Thoracic aorta (tissue), 2 donors: ENCODE results near the gene PIN4. TPM values are rescaled to one million over a fixed set of nuclear protein-coding genes. Genes with fewer than 3 reads are reported as not detected.

Experiments used
- ATAC-seq: fragments of 150-250 bp; one replicate; pipeline ENCODE4 v1.8.0; 2017; ENCODE audit warnings: low read depth; ENCODE audit not compliant: insufficient number of reproducible peaks, low FRiP score
- DNase-seq: peaks from one replicate; pipeline ENCODE4 v3.0.0-alpha.2; 2020; ENCODE audit warnings: low spot score
- H3K27ac ChIP-seq, 2 donors: fragments of 200-600 bp; sonication (generic); 1 replicate in 1 of 2; 2 replicates in 1 of 2; pipeline ENCODE4 v1.5.1; 2016; ENCODE audit warnings: mild to moderate bottlenecking in 2 of 2, moderate library complexity in 2 of 2
- H3K27me3 ChIP-seq: fragments of 200-600 bp; sonication (generic); replicated peaks from 2 replicates; pipeline ENCODE4 v1.6.0; 2016; ENCODE audit warnings: mild to moderate bottlenecking; ENCODE audit not compliant: insufficient read depth
- H3K36me3 ChIP-seq: fragments of 200-600 bp; sonication (generic); one replicate; pipeline ENCODE4 v1.5.1; 2016
- H3K4me1 ChIP-seq, 2 donors: fragments of 200-600 bp; sonication (generic); 1 replicate in 1 of 2; 2 replicates in 1 of 2; pipeline versions ENCODE4 v1.5.1 to v1.6.0; 2016; ENCODE audit warnings: low read depth in 2 of 2, mild to moderate bottlenecking in 1 of 2; ENCODE audit not compliant: control insufficient read depth in 1 of 2
- H3K4me3 ChIP-seq: fragments of 200-600 bp; sonication (generic); 2 replicates; pipeline ENCODE4 v1.5.1; 2016; ENCODE audit warnings: mild to moderate bottlenecking
- H3K9me3 ChIP-seq: fragments of 200-600 bp; sonication (generic); 2 replicates; pipeline ENCODE4 v1.5.1; 2016
- total RNA-seq, 2 donors: library from RNA; depleted of rRNA; stranded (reverse); fragments of >200 nt; gene quantifications; one replicate each; pipeline versions ENCODE4 v1.1.0 to v1.2.3, GENCODE V29; 2016
- TF ChIP-seq, protein P1 (sequence below): fragments of 200-600 bp; sonication (generic); IDR thresholded peaks from one replicate; pipeline ENCODE4 v1.5.1; 2019; ENCODE audit warnings: antibody characterized with exemption

PIN4 gene
- total RNA-seq, 2 donors from 2014 or later: 3.9 to 5.6 TPM

DNA sequence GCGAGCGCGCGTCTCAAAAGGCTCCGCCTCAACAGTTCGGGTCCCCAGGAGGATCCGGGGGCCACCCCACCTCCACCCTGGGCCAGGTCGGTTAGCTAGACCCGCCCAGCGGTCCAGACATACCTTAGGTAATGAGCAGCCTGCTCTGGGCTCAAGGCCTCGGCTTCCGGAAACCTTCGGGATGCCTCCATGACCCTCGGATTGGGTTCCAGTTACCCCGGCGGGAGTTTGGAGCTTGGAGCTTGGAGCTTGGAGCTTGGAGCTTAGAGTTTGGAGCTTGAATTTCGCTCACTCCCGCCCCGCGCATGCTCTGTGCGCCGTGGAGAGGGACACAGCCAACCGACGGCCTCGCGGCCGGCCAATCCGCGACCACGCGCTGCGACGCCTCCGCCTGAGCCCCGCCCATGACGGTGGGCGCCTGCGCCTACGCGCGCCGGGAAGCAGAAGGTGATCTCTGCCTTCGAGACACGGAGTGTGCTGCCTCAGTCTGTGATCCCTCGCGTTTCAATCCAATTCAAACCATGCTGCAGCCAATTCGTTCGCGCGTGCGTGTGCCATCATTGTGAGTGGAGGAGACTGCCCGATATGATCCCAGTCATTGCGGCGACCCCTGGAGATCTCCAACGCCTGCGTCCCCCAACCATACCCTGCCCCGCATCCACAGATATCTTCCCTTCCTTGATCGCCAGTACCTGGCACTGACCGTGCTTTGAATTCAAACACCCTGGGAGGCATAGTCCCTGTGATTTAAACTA is 57.3 kb downstream of the PIN4 start, which contains the start of gene ERCC6L:
ERCC6L (minus strand) TSS at position 307 of the 755 bp plus-strand sequence; CDS start at position 191, 116 bp downstream.
- H3K36me3 ChIP-seq: no peaks in the 10 kb centered on the region
- peak within 1 kb of the TSS; percentile 65 for H3K4me3 ChIP-seq
- TF ChIP-seq, protein P1, sequence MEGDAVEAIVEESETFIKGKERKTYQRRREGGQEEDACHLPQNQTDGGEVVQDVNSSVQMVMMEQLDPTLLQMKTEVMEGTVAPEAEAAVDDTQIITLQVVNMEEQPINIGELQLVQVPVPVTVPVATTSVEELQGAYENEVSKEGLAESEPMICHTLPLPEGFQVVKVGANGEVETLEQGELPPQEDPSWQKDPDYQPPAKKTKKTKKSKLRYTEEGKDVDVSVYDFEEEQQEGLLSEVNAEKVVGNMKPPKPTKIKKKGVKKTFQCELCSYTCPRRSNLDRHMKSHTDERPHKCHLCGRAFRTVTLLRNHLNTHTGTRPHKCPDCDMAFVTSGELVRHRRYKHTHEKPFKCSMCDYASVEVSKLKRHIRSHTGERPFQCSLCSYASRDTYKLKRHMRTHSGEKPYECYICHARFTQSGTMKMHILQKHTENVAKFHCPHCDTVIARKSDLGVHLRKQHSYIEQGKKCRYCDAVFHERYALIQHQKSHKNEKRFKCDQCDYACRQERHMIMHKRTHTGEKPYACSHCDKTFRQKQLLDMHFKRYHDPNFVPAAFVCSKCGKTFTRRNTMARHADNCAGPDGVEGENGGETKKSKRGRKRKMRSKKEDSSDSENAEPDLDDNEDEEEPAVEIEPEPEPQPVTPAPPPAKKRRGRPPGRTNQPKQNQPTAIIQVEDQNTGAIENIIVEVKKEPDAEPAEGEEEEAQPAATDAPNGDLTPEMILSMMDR: no peak
- peak within 1 kb of the TSS in 1 of 2 donors; percentile 30 for H3K27ac ChIP-seq
- H3K9me3 ChIP-seq: no peaks in the 10 kb centered on the region
- DNase-seq: peak; percentile 38
- no peak for ATAC-seq
- H3K27me3 ChIP-seq: no peaks in the 10 kb centered on the region
- no peaks in the 10 kb centered on the region for H3K4me1 ChIP-seq

DNA sequence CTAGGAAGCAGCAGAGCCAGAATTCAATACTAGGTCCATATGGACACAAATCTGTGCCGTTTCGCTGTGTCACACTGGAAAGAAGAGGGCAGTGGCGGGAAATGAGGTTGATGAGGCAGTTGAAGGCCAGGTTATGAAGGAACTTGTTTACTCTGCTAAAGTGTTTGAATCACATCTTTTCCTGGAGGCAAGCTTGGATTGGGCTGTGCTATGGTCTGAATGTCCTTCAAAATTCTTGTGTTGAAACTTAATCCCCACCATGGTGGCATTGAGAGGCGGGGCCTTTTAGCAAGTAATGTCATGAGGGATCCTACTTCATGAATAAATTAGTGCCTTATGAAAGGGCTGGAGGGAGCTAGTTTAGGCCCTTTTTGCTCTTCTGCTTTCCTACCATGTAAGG is 59.4 kb downstream of the PIN4 start:
- Histone ChIP-seq H3K9me3 (no peaks in the 10 kb centered on the region), H3K36me3 (no peaks in the 10 kb centered on the region), H3K4me1 (no peaks in the 10 kb centered on the region), H3K27me3 (no peaks in the 10 kb centered on the region), H3K27ac (no peak overlapping the region), H3K4me3 (no peak overlapping the region)
- no peak for ATAC-seq
- TF ChIP-seq, protein P1: no peak
- no peak for DNase-seq

DNA sequence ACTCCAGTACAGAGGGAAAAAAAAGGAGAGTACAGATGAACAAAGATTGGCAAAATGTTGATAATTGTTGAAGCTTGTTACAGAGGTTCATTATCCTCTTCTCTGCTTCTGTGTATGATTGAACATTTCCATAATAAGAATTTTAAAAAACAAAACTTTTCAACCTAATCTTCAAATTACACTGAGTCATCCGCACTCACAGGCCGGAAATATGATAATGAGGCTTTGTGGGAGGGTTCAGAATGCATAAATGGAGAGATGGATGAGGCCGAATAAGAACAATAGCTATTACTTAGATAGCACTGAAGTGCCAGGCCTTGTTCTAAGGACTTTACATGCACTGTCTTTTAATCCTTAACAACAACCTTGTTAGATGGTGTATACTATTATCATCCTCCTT is 61.9 kb downstream of the PIN4 start:
- Histone ChIP-seq H3K27me3 (no peaks in the 10 kb centered on the region), H3K4me3 (no peak overlapping the region), H3K4me1 (no peaks in the 10 kb centered on the region), H3K9me3 (no peaks in the 10 kb centered on the region), H3K27ac (no peak overlapping the region), H3K36me3 (no peaks in the 10 kb centered on the region)
- DNase-seq (no peak), ATAC-seq (no peak)
- TF ChIP-seq, protein P1: no peak

DNA sequence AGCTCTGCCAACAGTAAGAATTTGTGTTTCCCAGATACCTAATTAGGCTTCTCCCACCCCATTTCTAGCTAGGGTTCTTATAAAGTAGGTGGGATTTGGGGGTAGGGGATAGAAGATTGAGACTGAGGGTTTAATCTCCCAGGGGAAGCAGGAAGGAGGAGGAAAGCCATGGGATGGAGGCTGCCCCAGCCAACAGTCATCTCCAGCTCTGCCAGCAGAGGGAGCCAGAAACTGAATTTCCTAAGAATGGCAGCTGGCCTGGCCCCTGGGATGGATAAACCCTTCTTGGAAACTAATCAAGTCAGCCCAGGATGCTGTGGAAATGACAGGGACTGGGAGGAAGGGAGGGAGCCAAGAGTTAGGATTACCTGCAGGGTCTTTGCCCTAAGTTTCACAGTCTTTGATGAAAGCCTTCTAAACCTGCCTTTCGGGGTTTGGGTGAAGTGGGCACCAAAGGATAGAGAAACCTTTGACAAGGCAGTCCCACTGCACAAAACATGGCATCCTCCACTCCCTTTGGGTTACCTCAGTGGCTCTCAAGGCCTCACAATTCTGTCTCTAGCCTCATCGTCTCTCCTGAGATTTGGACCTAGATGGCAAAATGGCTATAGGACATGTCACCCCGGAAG is 64.0 kb downstream of the PIN4 start:
- Histone ChIP-seq H3K9me3 (no peaks in the 10 kb centered on the region), H3K4me3 (no peak overlapping the region), H3K27me3 (no peaks in the 10 kb centered on the region), H3K4me1 (no peaks in the 10 kb centered on the region), H3K36me3 (no peaks in the 10 kb centered on the region), H3K27ac (no peak overlapping the region)
- DNase-seq: no peak
- TF ChIP-seq, protein P1: peak; percentile 49
- ATAC-seq: no peak

DNA sequence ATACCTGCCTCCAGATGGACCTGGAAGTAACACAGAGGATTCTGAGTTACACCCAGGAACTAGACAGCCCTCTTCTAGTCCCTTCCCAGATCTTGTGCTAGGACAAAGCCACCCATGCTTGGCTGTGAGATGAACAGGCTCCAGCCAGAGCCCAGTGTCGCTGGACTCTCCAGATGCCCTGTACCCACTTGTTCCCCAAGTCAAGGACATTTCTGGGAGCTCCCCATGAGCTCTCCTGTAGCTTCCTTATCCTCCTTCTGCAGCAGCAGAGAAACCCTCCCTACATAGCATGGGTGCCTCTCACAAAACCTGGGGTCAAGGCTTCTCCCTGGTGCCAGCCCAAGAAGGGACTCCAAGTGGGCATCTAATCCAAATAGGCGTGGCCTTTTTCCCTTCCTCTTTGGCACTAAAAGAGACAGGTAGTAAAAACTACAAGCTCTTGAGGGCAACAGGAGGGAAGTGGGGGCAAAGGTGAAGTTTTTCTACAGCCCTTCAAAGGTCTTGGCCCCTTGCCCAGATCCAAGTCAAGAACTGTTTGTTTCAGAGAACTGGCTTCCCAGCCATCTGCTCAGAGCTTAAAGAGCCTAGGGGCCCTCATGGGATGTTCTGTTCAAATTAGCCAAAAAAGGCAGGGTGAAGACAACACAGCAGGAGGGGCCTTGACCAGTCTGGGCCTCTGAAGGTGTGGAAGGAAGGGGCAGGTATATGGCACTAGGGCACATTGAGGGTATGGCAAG is 65.8 kb downstream of the PIN4 start:
- ATAC-seq: no peak
- no peaks in the 10 kb centered on the region for H3K36me3 ChIP-seq
- TF ChIP-seq, protein P1: no peak
- no peaks in the 10 kb centered on the region for H3K4me1 ChIP-seq
- no peak overlapping the region for H3K4me3 ChIP-seq
- no peak for DNase-seq
- no peak overlapping the region for H3K27ac ChIP-seq
- no peaks in the 10 kb centered on the region for H3K9me3 ChIP-seq
- H3K27me3 ChIP-seq: no peaks in the 10 kb centered on the region
